Osteoblast (primary cell): ENCODE measurements around the gene FUT2. TPM values are rescaled to one million over a fixed set of nuclear protein-coding genes. Genes with fewer than 3 reads are reported as not detected.

Experiments
- DNase-seq: peaks from one replicate; pipeline ENCODE4 v3.0.0; 2011; ENCODE audit warnings: low spot score, mixed read lengths; ENCODE audit not compliant: insufficient read length; ENCODE audit errors: missing footprints
- H2AFZ ChIP-seq: 2 replicates; pipeline ENCODE4 v1.6.0; 2011; ENCODE audit warnings: mild to moderate bottlenecking, low read length
- H3K27ac ChIP-seq: 2 replicates; pipeline ENCODE4 v1.5.1; 2011; ENCODE audit warnings: mild to moderate bottlenecking, low read depth, low read length, moderate library complexity
- H3K27me3 ChIP-seq: 2 replicates; pipeline ENCODE4 v1.6.0; 2012; ENCODE audit warnings: mild to moderate bottlenecking, control low read depth, inconsistent platforms, low read length, moderate library complexity; ENCODE audit not compliant: insufficient read depth
- H3K36me3 ChIP-seq: 2 replicates; pipeline ENCODE4 v1.5.1; 2011; ENCODE audit warnings: mild to moderate bottlenecking, low read length, control low read depth, moderate library complexity; ENCODE audit not compliant: insufficient read depth
- H3K4me1 ChIP-seq: 2 replicates; pipeline ENCODE4 v1.5.1; 2011; ENCODE audit warnings: mild to moderate bottlenecking, low read length, control low read depth, moderate library complexity; ENCODE audit not compliant: insufficient read depth
- H3K4me2 ChIP-seq: 2 replicates; pipeline ENCODE4 v1.6.0; 2011; ENCODE audit warnings: mild to moderate bottlenecking, low read length; ENCODE audit not compliant: insufficient read depth
- H3K4me3 ChIP-seq: fragments of 200-600 bp; sonication (generic); 3 replicates; pipeline ENCODE4 v1.5.1; 2012; ENCODE audit warnings: mild to moderate bottlenecking, low read length, inconsistent platforms; ENCODE audit not compliant: insufficient read depth
- H3K79me2 ChIP-seq: 2 replicates; pipeline ENCODE4 v1.6.0; 2012; ENCODE audit warnings: mild to moderate bottlenecking, low read length, control low read depth, inconsistent platforms; ENCODE audit not compliant: insufficient read depth
- H3K9me3 ChIP-seq: 2 replicates; pipeline ENCODE4 v1.5.1; 2011; ENCODE audit warnings: low read depth, low read length, control low read depth
- H4K20me1 ChIP-seq: 2 replicates; pipeline ENCODE4 v1.6.0; 2012; ENCODE audit warnings: mild to moderate bottlenecking, low read length, control low read depth; ENCODE audit not compliant: insufficient read depth
- total RNA-seq: library from RNA; depleted of rRNA; stranded (reverse); fragments of >200 nt; gene quantifications from 2 replicates; pipeline ENCODE4 v1.2.3, GENCODE V29; 2012
- TF ChIP-seq, protein P1 (sequence below): IDR thresholded peaks from 2 replicates; pipeline ENCODE4 v1.5.1; 2011; ENCODE audit warnings: mild to moderate bottlenecking, low read depth, low read length, moderate library complexity; ENCODE audit errors: extremely low read depth

Gene FUT2
- total RNA-seq, 1 donor: not detected

GRCh38 chr19:48749571-48750198 lies 53.9 kb downstream of the FUT2 start:
- Histone ChIP-seq H3K27ac (no peak overlapping the region), H3K27me3 (peaks cover 49% of the 10 kb centered on the region), H3K79me2 (no peaks in the 10 kb centered on the region), H3K4me1 (peaks cover 5% of the 10 kb centered on the region), H3K9me3 (no peaks in the 10 kb centered on the region), H3K4me2 (no peak overlapping the region), H4K20me1 (no peaks in the 10 kb centered on the region), H3K4me3 (no peak overlapping the region), H3K36me3 (no peaks in the 10 kb centered on the region), H2AFZ (no peak overlapping the region)
- DNase-seq: peak; percentile 83
- TF ChIP-seq, protein P1, sequence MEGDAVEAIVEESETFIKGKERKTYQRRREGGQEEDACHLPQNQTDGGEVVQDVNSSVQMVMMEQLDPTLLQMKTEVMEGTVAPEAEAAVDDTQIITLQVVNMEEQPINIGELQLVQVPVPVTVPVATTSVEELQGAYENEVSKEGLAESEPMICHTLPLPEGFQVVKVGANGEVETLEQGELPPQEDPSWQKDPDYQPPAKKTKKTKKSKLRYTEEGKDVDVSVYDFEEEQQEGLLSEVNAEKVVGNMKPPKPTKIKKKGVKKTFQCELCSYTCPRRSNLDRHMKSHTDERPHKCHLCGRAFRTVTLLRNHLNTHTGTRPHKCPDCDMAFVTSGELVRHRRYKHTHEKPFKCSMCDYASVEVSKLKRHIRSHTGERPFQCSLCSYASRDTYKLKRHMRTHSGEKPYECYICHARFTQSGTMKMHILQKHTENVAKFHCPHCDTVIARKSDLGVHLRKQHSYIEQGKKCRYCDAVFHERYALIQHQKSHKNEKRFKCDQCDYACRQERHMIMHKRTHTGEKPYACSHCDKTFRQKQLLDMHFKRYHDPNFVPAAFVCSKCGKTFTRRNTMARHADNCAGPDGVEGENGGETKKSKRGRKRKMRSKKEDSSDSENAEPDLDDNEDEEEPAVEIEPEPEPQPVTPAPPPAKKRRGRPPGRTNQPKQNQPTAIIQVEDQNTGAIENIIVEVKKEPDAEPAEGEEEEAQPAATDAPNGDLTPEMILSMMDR: no peak

DNA sequence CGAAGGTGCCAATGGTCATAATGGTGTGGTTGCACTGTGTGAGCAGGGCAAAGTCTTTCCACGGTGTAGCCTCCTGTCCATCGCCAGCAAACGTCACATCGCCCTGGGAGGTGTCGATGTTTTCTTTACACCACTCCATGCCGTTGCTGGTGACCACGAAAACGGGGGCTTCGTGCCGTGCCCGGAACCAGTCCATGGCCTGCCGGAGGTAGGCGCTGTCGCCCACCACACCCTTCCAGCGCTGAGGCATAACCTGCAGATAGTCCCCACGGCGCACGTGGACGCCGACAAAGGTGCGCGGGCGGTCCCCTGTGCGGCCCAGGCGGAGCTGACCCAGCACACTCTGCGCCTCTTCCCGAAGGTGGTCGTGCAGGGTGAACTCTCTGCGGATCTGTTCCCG lies 54.6 kb downstream of the FUT2 start:
- Histone ChIP-seq H3K9me3 (no peaks in the 10 kb centered on the region), H3K4me3 (no peak overlapping the region), H3K27ac (no peak overlapping the region), H3K27me3 (peaks cover 48% of the 10 kb centered on the region), H2AFZ (no peak overlapping the region), H4K20me1 (no peaks in the 10 kb centered on the region), H3K4me1 (peaks cover 5% of the 10 kb centered on the region), H3K36me3 (no peaks in the 10 kb centered on the region), H3K4me2 (no peak overlapping the region), H3K79me2 (no peaks in the 10 kb centered on the region)
- TF ChIP-seq, protein P1: no peak
- DNase-seq: no peak

- Histone ChIP-seq H3K79me2 (no peaks in the 10 kb centered on the region), H3K4me3 (no peak overlapping the region), H2AFZ (no peak overlapping the region), H4K20me1 (no peaks in the 10 kb centered on the region), H3K4me1 (peaks cover 5% of the 10 kb centered on the region), H3K4me2 (no peak overlapping the region), H3K9me3 (no peaks in the 10 kb centered on the region), H3K36me3 (no peaks in the 10 kb centered on the region), H3K27me3 (peaks cover 46% of the 10 kb centered on the region), H3K27ac (no peak overlapping the region)
- TF ChIP-seq, protein P1: no peak
- DNase-seq: no peak
Observed at GRCh38 chr19:48750771-48751504, 55.2 kb downstream of the FUT2 start.

- Histone ChIP-seq H3K27me3 (peaks cover 40% of the 10 kb centered on the region), H3K4me3 (no peak overlapping the region), H3K4me1 (no peaks in the 10 kb centered on the region), H3K27ac (no peak overlapping the region), H3K4me2 (no peak overlapping the region), H3K9me3 (no peaks in the 10 kb centered on the region), H3K36me3 (no peaks in the 10 kb centered on the region), H3K79me2 (no peaks in the 10 kb centered on the region), H4K20me1 (no peaks in the 10 kb centered on the region), H2AFZ (no peak overlapping the region)
- TF ChIP-seq, protein P1: no peak
- peak; percentile 73 for DNase-seq
Observed at GRCh38 chr19:48751845-48752495, 56.2 kb downstream of the FUT2 start.
